ENCODE data around the gene EPHB6. TPM values are rescaled to one million over a fixed set of nuclear protein-coding genes. Genes with fewer than 3 reads are reported as not detected.

EPHB6 gene
- total RNA-seq, 2 experiments from 2014 or later, result 22.1 to 22.8 TPM

DNA sequence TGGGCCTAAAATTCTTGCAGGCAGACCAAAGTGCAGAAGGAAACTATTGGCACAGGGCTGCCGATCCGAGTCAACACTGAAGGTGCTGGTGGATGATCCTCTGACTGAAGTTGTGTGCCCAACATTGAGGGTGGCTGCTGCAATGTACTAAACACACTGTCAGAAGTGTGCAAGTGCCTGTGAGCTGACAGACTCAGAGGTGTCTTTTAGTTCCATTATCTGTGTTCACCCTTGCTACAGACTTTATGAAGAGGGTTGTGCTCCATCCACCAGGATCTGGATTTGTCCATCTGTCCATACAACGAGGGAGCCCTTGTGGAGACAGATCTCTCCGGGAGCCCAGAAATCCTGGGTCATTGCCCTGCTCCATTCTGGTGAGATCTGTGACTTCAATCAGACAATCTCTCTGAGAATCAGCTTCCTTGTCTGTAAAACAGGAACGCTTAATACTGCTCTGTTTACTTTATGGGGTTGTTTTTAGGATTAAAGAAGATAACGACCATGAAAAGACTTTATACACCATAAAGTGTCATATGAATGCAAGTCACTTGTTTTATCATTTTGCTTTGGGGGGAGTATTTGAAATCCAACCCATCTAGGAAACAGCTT lies 40.2 kb downstream of the EPHB6 start:
- intact Hi-C loops (cut with micrococcal nuclease), result no loop called here
- Mint-ChIP-seq H3K27ac (no peak overlapping the region), H3K27me3 (ENCODE audit: low read depth) (no peaks in the 10 kb centered on the region), H3K36me3 (ENCODE audit: low read depth) (no peaks in the 10 kb centered on the region), H3K4me3 (no peak overlapping the region), H3K9me3 (no peaks in the 10 kb centered on the region), H3K4me1 (ENCODE audit: low read depth) (no peaks in the 10 kb centered on the region)
- CTCF ChIA-PET, result interaction anchor here (1.3 kb wide), 1 partner anchor 41 kb away, joined by 3 read pairs; no protein-coding TSS in a partner anchor
- DNase-seq, result no peak

DNA sequence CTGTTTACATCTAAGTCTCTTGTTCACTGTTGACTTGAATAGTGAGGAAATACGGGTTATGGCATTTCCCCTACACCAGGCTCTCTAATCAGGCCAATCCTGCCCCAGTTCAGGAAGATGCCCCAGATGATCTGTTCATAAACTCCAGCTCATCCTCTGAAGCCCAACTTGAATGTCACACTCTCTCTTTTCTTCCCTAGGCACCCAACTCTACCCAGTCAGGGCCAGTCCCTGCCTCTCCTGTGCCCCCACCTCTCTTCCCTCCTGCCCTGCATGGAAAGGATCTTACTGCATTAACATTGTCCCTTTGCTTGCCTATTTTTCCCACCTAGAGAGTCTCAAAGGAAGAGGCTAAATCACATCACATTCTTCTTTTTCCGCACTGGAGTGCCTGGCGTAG lies 41.3 kb downstream of the EPHB6 start:
- no peak for DNase-seq
- no peak overlapping the region for H3K27ac Mint-ChIP-seq
- no peaks in the 10 kb centered on the region for H3K9me3 Mint-ChIP-seq
- H3K4me1 Mint-ChIP-seq (ENCODE audit: low read depth), result no peaks in the 10 kb centered on the region
- intact Hi-C loops (cut with micrococcal nuclease), result no loop called here
- H3K27me3 Mint-ChIP-seq (ENCODE audit: low read depth), result no peaks in the 10 kb centered on the region
- no peaks in the 10 kb centered on the region for H3K36me3 Mint-ChIP-seq (ENCODE audit: low read depth)
- CTCF ChIA-PET, result interaction anchor here (0.6 kb wide), 1 partner anchor 39 kb away, joined by 3 read pairs; no protein-coding TSS in a partner anchor
- H3K4me3 Mint-ChIP-seq, result no peak overlapping the region

DNA sequence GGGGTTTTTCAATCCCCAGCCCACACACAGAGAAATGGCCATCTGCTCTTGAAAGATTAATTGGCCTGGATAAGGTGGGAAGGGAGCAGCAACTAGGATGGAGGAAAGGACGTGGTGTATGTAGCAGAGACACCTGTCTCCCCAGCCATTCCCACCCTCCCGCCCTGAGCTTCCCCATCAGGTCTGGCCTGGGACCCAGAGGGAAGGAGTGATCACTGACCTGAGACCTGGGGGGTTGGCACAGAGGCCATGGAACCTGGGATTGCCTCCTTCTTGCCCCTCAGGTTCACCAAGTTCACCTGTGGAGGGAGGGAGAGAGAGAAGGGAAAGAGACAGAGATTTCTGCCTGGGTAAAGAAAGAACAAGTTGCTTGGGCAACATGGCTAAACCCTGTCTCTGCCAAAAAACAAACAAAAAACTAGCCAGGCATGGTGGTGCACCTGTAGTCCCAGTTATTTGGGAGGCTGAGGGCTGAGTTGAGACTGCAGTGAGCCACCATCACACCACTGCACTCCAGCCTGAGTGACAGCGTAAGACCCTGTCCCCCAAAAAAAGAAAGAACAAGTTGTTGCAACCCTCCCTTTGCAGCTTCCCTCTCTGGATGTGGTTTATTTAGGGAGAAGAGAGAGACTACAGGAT lies 42.0 kb downstream of the EPHB6 start:
- CTCF ChIA-PET, result interaction anchor here (0.6 kb wide), 1 partner anchor 38 kb away, joined by 3 read pairs; no protein-coding TSS in a partner anchor
- no peaks in the 10 kb centered on the region for H3K36me3 Mint-ChIP-seq (ENCODE audit: low read depth)
- H3K27me3 Mint-ChIP-seq (ENCODE audit: low read depth), result no peaks in the 10 kb centered on the region
- H3K9me3 Mint-ChIP-seq, result no peaks in the 10 kb centered on the region
- H3K4me1 Mint-ChIP-seq (ENCODE audit: low read depth), result no peaks in the 10 kb centered on the region
- intact Hi-C loops (cut with micrococcal nuclease), result no loop called here
- no peak overlapping the region for H3K27ac Mint-ChIP-seq
- H3K4me3 Mint-ChIP-seq, result no peak overlapping the region
- no peak for DNase-seq

GRCh38 chr7:142897691-142898090 lies 42.8 kb downstream of the EPHB6 start:
- CTCF ChIA-PET, result no interaction called here
- Mint-ChIP-seq H3K4me3 (no peak overlapping the region), H3K4me1 (ENCODE audit: low read depth) (no peaks in the 10 kb centered on the region), H3K9me3 (no peaks in the 10 kb centered on the region), H3K36me3 (ENCODE audit: low read depth) (no peaks in the 10 kb centered on the region), H3K27ac (no peak overlapping the region), H3K27me3 (ENCODE audit: low read depth) (no peaks in the 10 kb centered on the region)
- no peak for DNase-seq
- intact Hi-C loops (cut with micrococcal nuclease), result no loop called here

DNA sequence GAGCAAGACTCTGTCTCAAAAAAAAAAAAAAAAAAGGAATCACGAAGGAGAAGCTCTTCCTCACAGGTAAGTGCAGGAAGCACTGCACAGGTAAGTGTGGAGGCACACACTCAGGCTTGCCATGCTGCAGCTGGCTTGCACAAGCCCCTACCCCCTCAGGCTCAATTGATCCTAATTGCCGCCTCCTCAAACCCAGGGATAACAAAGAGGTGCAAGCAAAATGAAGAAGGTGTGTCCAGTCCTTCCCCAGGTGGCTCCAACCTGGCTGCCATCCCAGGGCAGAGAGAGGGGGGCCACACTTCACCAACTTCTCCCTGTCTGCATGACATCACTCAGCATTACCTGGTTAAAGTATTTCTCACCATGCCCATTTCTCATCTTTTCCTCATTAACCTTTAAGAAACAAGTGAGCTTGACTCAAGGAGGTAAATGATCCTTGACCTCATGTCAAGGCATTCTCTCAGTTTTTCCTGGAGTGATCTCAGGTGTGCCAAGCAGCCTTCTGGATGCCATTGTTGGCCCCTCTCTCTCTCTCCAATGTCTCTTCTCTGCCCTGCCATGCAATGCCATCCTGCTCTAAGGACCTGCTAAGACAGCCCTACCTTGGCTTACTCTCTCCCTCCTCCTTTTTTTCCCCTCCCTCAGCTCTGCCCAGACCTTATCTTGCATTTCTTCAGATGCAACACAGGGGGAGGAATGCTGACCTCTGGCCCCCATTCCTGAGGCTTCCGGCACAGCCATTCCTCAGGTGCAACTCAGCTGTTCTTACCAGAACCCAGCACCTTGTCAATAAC lies 43.7 kb downstream of the EPHB6 start:
- Mint-ChIP-seq H3K4me1 (ENCODE audit: low read depth) (no peaks in the 10 kb centered on the region), H3K4me3 (no peak overlapping the region), H3K9me3 (peaks cover 2% of the 10 kb centered on the region), H3K27me3 (ENCODE audit: low read depth) (no peaks in the 10 kb centered on the region), H3K36me3 (ENCODE audit: low read depth) (peaks cover 1% of the 10 kb centered on the region), H3K27ac (no peak overlapping the region)
- intact Hi-C loops (cut with micrococcal nuclease), result no loop called here
- no peak for DNase-seq
- CTCF ChIA-PET, result interaction anchor here (0.7 to 1.1 kb wide), 2 partner anchors 18 to 540 kb away, joined by 3 to 5 read pairs; no protein-coding TSS in a partner anchor

- CTCF ChIA-PET, result interaction anchor here (1.1 to 1.3 kb wide), 2 partner anchors 19 to 26 kb away, joined by 3 read pairs; no protein-coding TSS in a partner anchor
- intact Hi-C loops (cut with micrococcal nuclease), result no loop called here
- H3K27me3 Mint-ChIP-seq (ENCODE audit: low read depth), result no peaks in the 10 kb centered on the region
These were observed 44.8 kb downstream of the EPHB6 start for GRCh38 chr7:142899661-142900060.

DNA sequence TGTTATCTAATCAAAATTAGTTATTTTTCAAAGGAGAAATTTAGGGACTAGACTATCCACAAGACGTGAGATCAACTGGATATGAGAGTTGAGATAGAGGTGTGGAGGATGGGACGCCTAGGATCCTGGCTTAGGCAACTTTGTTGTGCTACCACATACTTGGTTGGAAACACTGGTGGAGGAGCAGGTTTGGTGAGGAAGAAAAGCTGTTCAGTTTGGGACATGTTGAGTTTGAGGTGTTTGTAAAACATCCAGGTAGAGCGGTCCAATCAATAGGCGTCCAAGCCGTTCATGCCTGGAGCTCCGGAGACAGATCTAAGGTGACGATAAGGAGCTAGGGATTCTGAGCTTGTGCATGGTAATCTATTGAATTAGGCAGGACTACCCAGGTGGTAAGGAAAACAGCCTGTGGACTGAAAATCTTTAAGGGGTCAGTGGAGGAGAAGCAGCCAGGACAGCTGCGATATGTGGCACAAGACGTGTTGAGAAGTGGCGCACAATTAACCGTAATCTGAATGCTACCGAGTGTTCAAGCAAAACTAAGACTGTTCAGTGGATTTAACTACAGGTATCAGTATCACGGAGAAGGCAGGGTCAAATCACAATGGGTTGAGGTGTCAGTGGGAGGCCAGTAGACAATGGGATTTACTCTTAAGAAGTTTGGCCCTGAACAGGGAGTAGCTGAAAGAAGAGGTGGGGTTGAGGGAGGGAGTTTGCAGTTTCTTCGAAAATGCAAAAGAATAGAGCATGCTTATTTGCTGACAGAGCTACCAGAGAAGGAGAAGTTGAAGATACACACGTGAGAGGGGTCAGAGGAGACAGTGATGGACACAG lies 46.8 kb downstream of the EPHB6 start:
- Mint-ChIP-seq H3K9me3 (peaks cover 4% of the 10 kb centered on the region), H3K36me3 (ENCODE audit: low read depth) (peaks cover 1% of the 10 kb centered on the region), H3K4me1 (ENCODE audit: low read depth) (no peaks in the 10 kb centered on the region), H3K27ac (no peak overlapping the region), H3K27me3 (ENCODE audit: low read depth) (no peaks in the 10 kb centered on the region), H3K4me3 (no peak overlapping the region)
- DNase-seq, result no peak
- CTCF ChIA-PET, result interaction anchor here (0.7 to 1.6 kb wide), 5 partner anchors 10 to 575 kb away, joined by 3 to 4 read pairs (median 3); no protein-coding TSS in a partner anchor
- intact Hi-C loops (cut with micrococcal nuclease), result no loop called here

More at GRCh38 chr7:142899661-142900060, 44.8 kb downstream of the EPHB6 start:
- Mint-ChIP-seq H3K36me3 (ENCODE audit: low read depth) (peaks cover 1% of the 10 kb centered on the region), H3K27ac (no peak overlapping the region), H3K4me3 (no peak overlapping the region), H3K9me3 (peaks cover 2% of the 10 kb centered on the region), H3K4me1 (ENCODE audit: low read depth) (no peaks in the 10 kb centered on the region)
- no peak for DNase-seq

DNA sequence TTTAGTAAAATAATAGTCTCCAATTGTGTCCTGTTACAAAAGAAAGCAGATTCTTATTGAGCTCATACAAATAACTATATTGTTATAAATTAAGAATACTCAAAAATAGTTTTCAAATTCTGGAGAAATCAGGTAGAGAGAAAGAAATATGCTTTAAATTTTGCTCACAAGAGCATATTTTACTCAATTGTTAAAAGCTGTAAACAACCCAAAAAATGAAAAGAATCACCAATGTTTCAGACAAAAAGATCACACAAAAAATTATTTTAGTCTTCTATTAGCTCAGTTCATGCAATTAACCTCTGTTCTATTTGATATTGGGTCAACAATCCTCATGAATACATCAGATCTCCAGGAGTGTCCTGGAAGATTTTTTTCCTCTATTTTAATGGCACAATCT lies 49.3 kb downstream of the EPHB6 start:
- CTCF ChIA-PET, result interaction anchor here (0.5 to 1.4 kb wide), 3 partner anchors 18 to 99 kb away, joined by 3 to 4 read pairs (median 3); no protein-coding TSS in a partner anchor
- H3K36me3 Mint-ChIP-seq (ENCODE audit: low read depth), result peaks cover 1% of the 10 kb centered on the region
- H3K27me3 Mint-ChIP-seq (ENCODE audit: low read depth), result peaks cover 7% of the 10 kb centered on the region
- intact Hi-C loops (cut with micrococcal nuclease), result no loop called here
- H3K9me3 Mint-ChIP-seq, result peaks cover 4% of the 10 kb centered on the region
- H3K27ac Mint-ChIP-seq, result no peak overlapping the region
- H3K4me1 Mint-ChIP-seq (ENCODE audit: low read depth), result no peaks in the 10 kb centered on the region
- no peak for DNase-seq
- H3K4me3 Mint-ChIP-seq, result no peak overlapping the region

DNA sequence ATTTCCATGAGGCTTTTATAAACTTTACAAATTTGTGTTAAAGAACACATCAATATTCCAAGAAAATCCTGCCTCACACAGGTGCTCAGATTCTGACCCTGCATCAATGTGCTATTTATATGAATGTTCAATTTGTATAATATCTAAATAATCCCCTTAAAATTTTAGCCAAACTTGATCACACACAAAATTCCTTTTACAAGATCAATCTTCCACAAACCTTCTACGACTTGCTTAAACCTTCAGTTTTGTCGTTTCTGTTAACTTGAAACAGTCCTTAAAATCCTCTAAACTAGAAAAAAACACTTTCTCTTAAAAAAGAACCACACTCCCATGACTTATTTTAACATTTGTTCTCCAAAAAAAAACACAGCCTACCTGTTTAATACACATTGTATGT lies 50.9 kb downstream of the EPHB6 start:
- H3K4me3 Mint-ChIP-seq, result no peak overlapping the region
- H3K36me3 Mint-ChIP-seq (ENCODE audit: low read depth), result peaks cover 1% of the 10 kb centered on the region
- H3K4me1 Mint-ChIP-seq (ENCODE audit: low read depth), result no peaks in the 10 kb centered on the region
- CTCF ChIA-PET, result interaction anchor here (0.7 kb wide), 1 partner anchor 292 kb away, joined by 3 read pairs; no protein-coding TSS in a partner anchor
- no peak overlapping the region for H3K27ac Mint-ChIP-seq
- intact Hi-C loops (cut with micrococcal nuclease), result no loop called here
- peaks cover 4% of the 10 kb centered on the region for H3K9me3 Mint-ChIP-seq
- no peak for DNase-seq
- H3K27me3 Mint-ChIP-seq (ENCODE audit: low read depth), result peaks cover 14% of the 10 kb centered on the region

GRCh38 chr7:142906643-142907042 lies 51.8 kb downstream of the EPHB6 start:
- Mint-ChIP-seq H3K36me3 (ENCODE audit: low read depth) (peaks cover 1% of the 10 kb centered on the region), H3K27ac (no peak overlapping the region), H3K9me3 (peaks cover 4% of the 10 kb centered on the region), H3K4me3 (no peak overlapping the region), H3K4me1 (ENCODE audit: low read depth) (no peaks in the 10 kb centered on the region), H3K27me3 (ENCODE audit: low read depth) (peaks cover 14% of the 10 kb centered on the region)
- DNase-seq, result no peak
- intact Hi-C loops (cut with micrococcal nuclease), result no loop called here
- CTCF ChIA-PET, result interaction anchor here (0.7 kb wide), 1 partner anchor 293 kb away, joined by 3 read pairs; no protein-coding TSS in a partner anchor

GRCh38 chr7:142908290-142908689 lies 53.4 kb downstream of the EPHB6 start:
- peaks cover 14% of the 10 kb centered on the region for H3K27me3 Mint-ChIP-seq (ENCODE audit: low read depth)
- no peaks in the 10 kb centered on the region for H3K36me3 Mint-ChIP-seq (ENCODE audit: low read depth)
- no peak overlapping the region for H3K27ac Mint-ChIP-seq
- no peaks in the 10 kb centered on the region for H3K4me1 Mint-ChIP-seq (ENCODE audit: low read depth)
- no peak overlapping the region for H3K4me3 Mint-ChIP-seq
- no peak for DNase-seq
- intact Hi-C loops (cut with micrococcal nuclease), result no loop called here
- CTCF ChIA-PET, result no interaction called here
- H3K9me3 Mint-ChIP-seq, result peaks cover 2% of the 10 kb centered on the region

All from activated naive CD4-positive, alpha-beta T cell treated with anti-CD3 and anti-CD28 coated beads for 36 hours (primary cell).